Measurements from ENCODE around the gene LAIR1.
A peak's percentile ranks its signal among the peaks of the same experiment; 100 is the strongest.

The LAIR1 gene

GRCh38 chr19:54317108-54317964 lies 47.4 kb downstream of the LAIR1 start:
- peak; percentile 75 to 83 for DNase-seq

GRCh38 chr19:54316746-54317107 lies 48.0 kb downstream of the LAIR1 start:
- peak; percentile 93 to 94 for DNase-seq

- DNase-seq, result no peak
Measured at GRCh38 chr19:54315956-54316355, 48.8 kb downstream of the LAIR1 start.

GRCh38 chr19:54312436-54313377 lies 52.0 kb downstream of the LAIR1 start, which contains the start of gene LILRA5:
Gene LILRA5, minus strand, starts transcription at chr19:54313166. Its CDS starts 147 bp downstream, at chr19:54313019.
- DNase-seq, result peak; percentile 88 to 91

- DNase-seq, result no peak
Measured at GRCh38 chr19:54312011-54312410, 52.7 kb downstream of the LAIR1 start.

- DNase-seq, result no peak
Measured at GRCh38 chr19:54311486-54311885, 53.2 kb downstream of the LAIR1 start.

GRCh38 chr19:54310543-54310942 lies 54.2 kb downstream of the LAIR1 start:
- DNase-seq, result no peak

GRCh38 chr19:54309811-54310210 lies 54.9 kb downstream of the LAIR1 start:
- no peak for DNase-seq

- DNase-seq, result peak; percentile 12 to 44
Measured at GRCh38 chr19:54307389-54308020, 57.2 kb downstream of the LAIR1 start.

- no peak for DNase-seq
Measured at GRCh38 chr19:54305141-54305540, 59.6 kb downstream of the LAIR1 start.

GRCh38 chr19:54302257-54302656 lies 62.5 kb downstream of the LAIR1 start:
- DNase-seq, result peak; percentile 89 to 91

Data from inflammatory macrophage (primary cell).